ENCODE measurements around the gene PLA2G4E.

Gene PLA2G4E

GRCh38 chr15:42018306-42019224 lies 2.3 kb downstream of the PLA2G4E start:
- DNase-seq (ENCODE audit: low spot score), result no peak

- no peak for DNase-seq (ENCODE audit: low spot score)
These were observed 3.9 kb downstream of the PLA2G4E start for GRCh38 chr15:42016971-42017370.

GRCh38 chr15:42014406-42014805 lies 6.4 kb downstream of the PLA2G4E start:
- no peak for DNase-seq (ENCODE audit: low spot score)

GRCh38 chr15:42012928-42013482 lies 7.8 kb downstream of the PLA2G4E start:
- DNase-seq (ENCODE audit: low spot score), result no peak

- DNase-seq (ENCODE audit: low spot score), result no peak
These were observed 8.6 kb downstream of the PLA2G4E start for GRCh38 chr15:42012241-42012640.

GRCh38 chr15:42011074-42011473 lies 9.8 kb downstream of the PLA2G4E start:
- DNase-seq (ENCODE audit: low spot score), result no peak

- DNase-seq (ENCODE audit: low spot score), result no peak
These were observed 10.4 kb downstream of the PLA2G4E start for GRCh38 chr15:42010434-42010833.

GRCh38 chr15:42009474-42009873 lies 11.4 kb downstream of the PLA2G4E start:
- DNase-seq (ENCODE audit: low spot score), result no peak

GRCh38 chr15:42009022-42009421 lies 11.8 kb downstream of the PLA2G4E start:
- DNase-seq (ENCODE audit: low spot score), result no peak

GRCh38 chr15:42007386-42007785 lies 13.5 kb downstream of the PLA2G4E start:
- no peak for DNase-seq (ENCODE audit: low spot score)

GRCh38 chr15:42002333-42002732 lies 18.5 kb downstream of the PLA2G4E start:
- DNase-seq (ENCODE audit: low spot score), result no peak

- no peak for DNase-seq (ENCODE audit: low spot score)
These were observed 19.6 kb downstream of the PLA2G4E start for GRCh38 chr15:42001236-42001635.

- no peak for DNase-seq (ENCODE audit: low spot score)
These were observed 21.3 kb downstream of the PLA2G4E start for GRCh38 chr15:41999290-42000285.

GRCh38 chr15:41997845-41998244 lies 23.0 kb downstream of the PLA2G4E start:
- DNase-seq (ENCODE audit: low spot score), result no peak

GRCh38 chr15:41996921-41997592 lies 23.8 kb downstream of the PLA2G4E start:
- no peak for DNase-seq (ENCODE audit: low spot score)

- DNase-seq (ENCODE audit: low spot score), result no peak
These were observed 24.5 kb downstream of the PLA2G4E start for GRCh38 chr15:41996376-41996775.

- no peak for DNase-seq (ENCODE audit: low spot score)
These were observed 25.4 kb downstream of the PLA2G4E start for GRCh38 chr15:41995476-41995855.

GRCh38 chr15:41994772-41995475 lies 25.9 kb downstream of the PLA2G4E start:
- DNase-seq (ENCODE audit: low spot score), result no peak

GRCh38 chr15:41994171-41994650 lies 26.6 kb downstream of the PLA2G4E start:
- DNase-seq (ENCODE audit: low spot score), result no peak

GRCh38 chr15:41993472-41994170 lies 27.2 kb downstream of the PLA2G4E start:
- DNase-seq (ENCODE audit: low spot score), result no peak
